Stimulated activated naive CD8-positive, alpha-beta T cell treated with anti-CD3 and anti-CD28 coated beads, Interleukin-15, amount 100 ng/mL, for 72 hours (primary cell): ENCODE data around the gene ZNF385C.
"Not testable (repeated sequence)": the region's sequence is repeated elsewhere in the genome, so short reads cannot be mapped to it uniquely, and the experiment has no call there.

Source experiments
- ATAC-seq: fragments of 150-1000 bp; cut with Tn5 transposase; 2 replicates; pipeline ENCODE4 v1.10.0; 2021; ENCODE audit warnings: mild to moderate bottlenecking, moderate library complexity
- DNase-seq, 2 donors: peaks; one replicate each; pipeline ENCODE4 v3.0.0; 2021 to 2022
- H3K27ac Mint-ChIP-seq, 2 donors: one replicate each; pipeline ENCODE4 v1.8.0; 2022; ENCODE audit warnings: mild to moderate bottlenecking in 2 of 2, mixed read lengths in 2 of 2, moderate library complexity in 2 of 2
- H3K27me3 Mint-ChIP-seq: one replicate; pipeline ENCODE4 v1.8.0; 2022; ENCODE audit warnings: mixed read lengths
- H3K4me1 Mint-ChIP-seq: one replicate; pipeline ENCODE4 v1.8.0; 2022; ENCODE audit warnings: mild to moderate bottlenecking, mixed read lengths
- H3K4me3 Mint-ChIP-seq, 2 donors: one replicate each; pipeline ENCODE4 v1.8.0; 2022; ENCODE audit warnings: mild to moderate bottlenecking in 2 of 2, mixed read lengths in 2 of 2, moderate library complexity in 1 of 2
- H3K9me3 Mint-ChIP-seq, 2 donors: one replicate each; pipeline ENCODE4 v1.8.0; 2022; ENCODE audit warnings: mixed read lengths in 2 of 2

Gene ZNF385C

DNA sequence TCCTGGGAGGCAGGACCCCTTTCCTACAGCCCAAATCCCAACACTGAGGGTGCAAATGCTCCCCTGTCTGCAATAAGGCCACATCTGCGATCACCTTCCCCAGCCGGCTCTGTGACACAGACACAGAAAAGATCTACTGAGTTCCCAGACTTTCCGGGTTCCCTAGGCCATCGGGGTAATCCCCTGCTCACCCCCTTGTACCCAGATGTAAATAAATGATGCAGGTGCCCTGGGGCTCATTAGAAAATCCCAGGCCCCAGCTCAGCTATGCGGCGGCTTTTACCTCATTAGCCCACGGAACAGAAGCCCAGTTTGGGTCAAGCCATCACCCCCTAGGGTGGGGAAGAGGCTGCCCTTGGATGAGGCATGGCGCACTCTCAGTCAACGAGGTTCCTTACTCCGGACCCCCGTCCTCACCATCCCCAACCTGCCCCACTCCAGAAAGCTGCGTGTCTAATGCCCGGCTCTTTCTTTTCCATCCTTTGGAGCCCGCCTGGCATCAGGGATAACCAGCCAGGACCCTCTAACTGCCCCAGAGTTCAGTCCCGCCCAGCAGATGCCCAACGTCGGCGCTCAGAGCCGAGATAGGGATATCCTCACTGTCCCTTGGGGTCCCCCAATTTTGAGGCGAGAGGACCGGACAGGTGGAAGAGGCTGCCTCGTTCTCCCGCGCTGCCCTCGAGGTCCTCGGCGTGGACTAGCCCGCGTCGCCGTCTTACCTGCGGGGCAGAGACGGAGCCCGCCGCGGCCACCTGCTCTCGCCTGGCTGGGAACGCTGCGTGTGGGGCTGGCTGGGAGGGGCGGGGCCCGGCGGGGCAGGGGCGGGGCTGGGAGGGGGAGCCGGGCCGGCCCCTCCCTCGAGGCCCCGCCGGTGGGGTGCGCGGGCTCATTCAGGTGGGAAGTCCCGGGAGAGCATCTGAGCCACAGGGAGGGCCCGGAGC is at the start of gene ZNF385C:
TSS of gene ZNF385C (minus strand) at position 783 of the 941 bp plus-strand sequence. CDS start 35,417 bp downstream, outside the sequence.
- DNase-seq (peak in 1 of 2 donors; percentile 26), ATAC-seq (peak; percentile 65)
- Mint-ChIP-seq H3K27ac (no peak within 1 kb of the TSS), H3K27me3 (peaks cover 41% of the 10 kb centered on the region), H3K9me3 (no peaks in the 10 kb centered on the region), H3K4me3 (peak within 1 kb of the TSS; percentile 62 to 66), H3K4me1 (peaks cover 26% of the 10 kb centered on the region)

GRCh38 chr17:42146911-42147607 is 48.8 kb upstream of the ZNF385C start:
- DNase-seq: no peak
- no peak overlapping the region for H3K4me3 Mint-ChIP-seq
- no peak for ATAC-seq
- no peaks in the 10 kb centered on the region for H3K9me3 Mint-ChIP-seq
- H3K27me3 Mint-ChIP-seq: no peaks in the 10 kb centered on the region
- H3K4me1 Mint-ChIP-seq: peaks cover 32% of the 10 kb centered on the region
- H3K27ac Mint-ChIP-seq: no peak overlapping the region

GRCh38 chr17:42143138-42143537 is 44.9 kb upstream of the ZNF385C start:
- peaks cover 30% of the 10 kb centered on the region for H3K4me1 Mint-ChIP-seq
- H3K9me3 Mint-ChIP-seq, H3K4me3 Mint-ChIP-seq, DNase-seq, ATAC-seq, H3K27me3 Mint-ChIP-seq: not testable (repeated sequence)
- H3K27ac Mint-ChIP-seq: peak overlapping the region in 1 of 2 donors; percentile 65

- Mint-ChIP-seq H3K9me3 (no peaks in the 10 kb centered on the region), H3K27me3 (no peaks in the 10 kb centered on the region), H3K27ac (peak overlapping the region; percentile 12 to 65), H3K4me1 (peaks cover 33% of the 10 kb centered on the region), H3K4me3 (no peak overlapping the region)
- ATAC-seq (no peak), DNase-seq (no peak)
Measured at GRCh38 chr17:42142371-42142896, 44.2 kb upstream of the ZNF385C start.

- ATAC-seq (no peak), DNase-seq (no peak)
- no peaks in the 10 kb centered on the region for H3K27me3 Mint-ChIP-seq
- H3K27ac Mint-ChIP-seq: no peak overlapping the region
- no peaks in the 10 kb centered on the region for H3K9me3 Mint-ChIP-seq
- no peak overlapping the region for H3K4me3 Mint-ChIP-seq
- H3K4me1 Mint-ChIP-seq: peaks cover 41% of the 10 kb centered on the region
Measured at GRCh38 chr17:42141382-42141781, 43.1 kb upstream of the ZNF385C start.

- not testable (repeated sequence) for H3K27ac Mint-ChIP-seq, DNase-seq, H3K4me3 Mint-ChIP-seq, H3K9me3 Mint-ChIP-seq, ATAC-seq, H3K27me3 Mint-ChIP-seq
- peaks cover 48% of the 10 kb centered on the region for H3K4me1 Mint-ChIP-seq
Measured at GRCh38 chr17:42140690-42141089, 42.4 kb upstream of the ZNF385C start.

DNA sequence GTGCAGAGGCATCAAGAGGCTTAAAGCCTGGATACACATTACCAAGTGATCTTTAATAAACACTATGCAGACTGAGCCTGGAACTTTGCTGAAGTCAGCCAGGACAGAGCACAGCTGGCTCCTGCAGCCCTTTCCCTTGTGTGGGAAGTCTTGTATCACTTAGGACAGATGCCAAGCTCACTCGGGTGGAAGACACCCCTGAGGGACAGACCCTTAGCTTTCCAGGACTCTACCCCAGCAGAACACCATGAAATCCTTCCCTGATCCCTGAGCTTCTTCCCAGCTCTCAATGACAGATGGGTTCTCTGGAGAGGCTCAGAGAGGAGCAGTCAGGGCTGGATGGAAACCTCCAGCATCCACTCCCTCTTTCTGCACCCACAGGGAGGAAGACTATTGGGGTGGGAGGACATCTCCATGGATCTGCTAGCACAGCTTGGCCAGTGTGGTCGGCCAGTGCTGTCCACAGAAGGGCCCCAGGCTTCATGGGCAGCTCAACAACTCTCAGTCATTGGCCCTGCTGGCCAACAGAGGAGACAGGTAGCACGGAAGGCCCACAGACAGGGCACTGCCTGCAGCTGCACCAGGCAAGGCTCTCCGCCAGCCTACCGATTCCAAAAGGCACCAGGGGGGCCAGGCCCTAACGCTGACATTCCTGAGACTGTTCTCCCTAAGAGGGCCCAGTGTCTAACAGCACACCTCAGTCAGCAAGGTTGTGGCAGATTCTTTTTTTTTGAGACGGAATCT is 40.6 kb upstream of the ZNF385C start:
- Mint-ChIP-seq H3K9me3 (no peaks in the 10 kb centered on the region), H3K27ac (no peak overlapping the region), H3K4me3 (no peak overlapping the region), H3K4me1 (peaks cover 55% of the 10 kb centered on the region), H3K27me3 (no peaks in the 10 kb centered on the region)
- ATAC-seq: no peak
- no peak for DNase-seq

DNA sequence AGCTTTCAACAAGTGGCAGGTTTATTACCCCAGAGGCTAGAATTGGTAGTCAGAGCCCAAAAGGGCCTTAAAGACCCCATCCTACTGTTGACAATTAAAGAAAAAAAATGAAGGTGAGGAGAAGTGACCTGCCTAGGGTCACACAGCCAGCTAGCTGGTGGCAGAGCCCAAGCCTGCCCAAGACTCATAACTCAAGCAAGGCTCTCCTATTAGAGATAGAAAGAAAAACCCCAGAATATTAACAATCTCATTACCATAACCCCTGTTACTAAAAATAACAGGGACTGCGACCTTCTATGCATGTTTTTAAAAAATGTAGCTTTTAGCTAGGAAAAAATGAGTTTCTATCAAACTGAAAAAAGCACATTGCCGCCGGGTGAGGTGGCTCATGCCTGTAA is 38.4 kb upstream of the ZNF385C start:
- Mint-ChIP-seq H3K27ac (peak overlapping the region in 1 of 2 donors; percentile 48), H3K9me3 (no peaks in the 10 kb centered on the region), H3K4me1 (peaks cover 65% of the 10 kb centered on the region), H3K27me3 (no peaks in the 10 kb centered on the region), H3K4me3 (peak overlapping the region in 1 of 2 donors; percentile 26)
- DNase-seq (no peak), ATAC-seq (no peak)

- H3K4me3 Mint-ChIP-seq: no peak overlapping the region
- ATAC-seq: no peak
- H3K9me3 Mint-ChIP-seq: no peaks in the 10 kb centered on the region
- no peaks in the 10 kb centered on the region for H3K27me3 Mint-ChIP-seq
- H3K27ac Mint-ChIP-seq: peak overlapping the region in 1 of 2 donors; percentile 75
- peaks cover 65% of the 10 kb centered on the region for H3K4me1 Mint-ChIP-seq
- no peak for DNase-seq
Measured at GRCh38 chr17:42135664-42136653, 37.7 kb upstream of the ZNF385C start.

DNA sequence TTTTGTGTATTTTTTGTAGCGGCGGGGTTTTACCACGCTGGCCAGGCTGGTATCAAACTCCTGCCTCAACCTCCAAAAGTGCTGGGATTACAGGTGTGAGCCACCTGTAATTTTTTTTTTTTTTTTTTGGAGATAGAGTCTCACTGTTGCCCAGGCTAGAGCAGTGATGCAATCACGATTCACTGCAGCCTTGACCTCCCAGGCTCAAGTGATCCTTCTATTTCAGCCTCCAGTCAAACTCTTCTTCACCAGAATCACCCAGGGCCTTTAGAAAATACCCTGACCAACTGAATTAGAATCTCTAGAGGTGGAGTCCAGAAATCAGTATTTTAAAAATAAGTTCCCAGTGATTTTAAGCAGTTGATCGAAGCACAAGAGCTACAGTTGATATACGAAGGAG is 36.9 kb upstream of the ZNF385C start:
- H3K27ac Mint-ChIP-seq: peak overlapping the region in 1 of 2 donors; percentile 75
- ATAC-seq: no peak

DNA sequence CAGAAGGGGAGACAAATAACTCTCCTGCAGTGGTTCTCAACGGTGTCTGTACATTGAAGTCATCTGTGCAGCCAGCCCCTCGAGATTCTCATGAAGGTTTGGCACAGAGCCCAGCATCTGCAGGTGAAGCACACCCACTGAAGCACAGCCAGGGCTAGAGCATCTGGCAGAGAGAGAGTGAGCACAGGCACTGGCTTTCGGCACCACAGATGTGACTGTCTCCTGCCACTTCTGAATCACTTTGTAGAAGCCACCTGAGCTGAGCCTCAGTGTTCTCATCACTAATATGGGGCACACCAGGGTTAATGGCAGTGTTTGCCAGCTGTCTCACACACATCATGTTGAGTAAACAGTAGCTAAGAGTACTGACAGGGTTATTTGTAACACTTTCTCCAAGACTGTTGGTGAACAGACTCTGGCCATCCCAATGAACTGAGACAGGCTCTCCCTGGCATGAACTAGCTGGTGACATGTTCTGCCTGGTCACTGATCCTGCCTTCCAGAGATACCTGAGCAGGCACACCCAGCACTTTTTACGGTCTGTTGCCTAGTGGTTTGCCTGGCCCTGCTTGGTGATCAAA is 35.3 kb upstream of the ZNF385C start:
- H3K9me3 Mint-ChIP-seq: no peaks in the 10 kb centered on the region
- H3K27me3 Mint-ChIP-seq: no peaks in the 10 kb centered on the region
- ATAC-seq (peak; percentile 75), DNase-seq (no peak)
- H3K4me3 Mint-ChIP-seq: peak overlapping the region in 1 of 2 donors; percentile 36
- peaks cover 66% of the 10 kb centered on the region for H3K4me1 Mint-ChIP-seq
- H3K27ac Mint-ChIP-seq: no peak overlapping the region

More for the DNA sequence above, 36.9 kb upstream of the ZNF385C start:
- H3K9me3 Mint-ChIP-seq: no peaks in the 10 kb centered on the region
- H3K4me1 Mint-ChIP-seq: peaks cover 70% of the 10 kb centered on the region
- no peak for DNase-seq
- H3K27me3 Mint-ChIP-seq: no peaks in the 10 kb centered on the region
- H3K4me3 Mint-ChIP-seq: no peak overlapping the region

DNA sequence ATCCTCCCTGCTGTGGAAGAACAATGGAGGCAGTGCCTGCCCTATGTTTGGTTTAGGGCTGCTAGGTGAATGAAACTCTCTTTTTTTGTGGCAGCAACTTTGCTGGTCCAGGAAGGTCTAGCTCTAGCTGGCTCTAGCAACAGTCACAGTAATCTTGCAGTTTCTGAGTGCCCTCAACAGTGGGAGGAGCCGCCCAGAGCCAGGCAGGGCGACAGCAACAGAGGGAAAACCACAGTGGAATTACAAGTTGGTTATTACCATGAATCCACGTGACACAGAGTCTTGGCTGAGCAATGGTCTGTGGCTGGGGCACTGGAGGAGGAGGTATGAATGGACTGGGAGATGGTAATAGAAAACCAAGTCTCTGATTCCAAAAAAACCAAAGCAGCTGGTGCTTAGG is 34.7 kb upstream of the ZNF385C start:
- Mint-ChIP-seq H3K4me1 (peaks cover 67% of the 10 kb centered on the region), H3K27ac (peak overlapping the region; percentile 68 to 88), H3K4me3 (peak overlapping the region; percentile 23 to 36), H3K9me3 (no peaks in the 10 kb centered on the region), H3K27me3 (no peaks in the 10 kb centered on the region)
- ATAC-seq (peak; percentile 86), DNase-seq (peak in 1 of 2 donors; percentile 52)

- no peak for ATAC-seq
- H3K4me1 Mint-ChIP-seq: peaks cover 62% of the 10 kb centered on the region
- no peak for DNase-seq
- peak overlapping the region in 1 of 2 donors; percentile 88 for H3K27ac Mint-ChIP-seq
- no peak overlapping the region for H3K4me3 Mint-ChIP-seq
- H3K27me3 Mint-ChIP-seq: no peaks in the 10 kb centered on the region
- no peaks in the 10 kb centered on the region for H3K9me3 Mint-ChIP-seq
Measured at GRCh38 chr17:42131981-42132432, 33.7 kb upstream of the ZNF385C start.

DNA sequence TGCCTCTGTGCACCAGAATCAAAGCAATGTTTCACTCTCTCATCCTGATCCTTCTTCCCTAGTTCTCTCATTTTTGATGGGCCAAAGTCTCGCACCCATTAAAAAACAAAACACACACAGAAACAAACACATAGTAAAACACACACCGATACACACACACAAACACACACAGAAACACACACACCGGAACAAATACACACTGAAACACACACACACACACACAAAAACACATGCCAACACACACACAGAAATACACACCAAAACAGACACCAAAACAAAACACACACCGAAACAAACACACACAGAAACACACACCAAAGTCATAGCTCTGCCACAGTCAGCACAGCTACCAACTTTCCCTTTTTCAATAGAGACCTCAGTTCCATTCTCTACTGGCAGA is 33.0 kb upstream of the ZNF385C start:
- no peak for DNase-seq
- H3K9me3 Mint-ChIP-seq: no peaks in the 10 kb centered on the region
- ATAC-seq: no peak
- peak overlapping the region in 1 of 2 donors; percentile 24 for H3K27ac Mint-ChIP-seq
- peaks cover 55% of the 10 kb centered on the region for H3K4me1 Mint-ChIP-seq
- no peaks in the 10 kb centered on the region for H3K27me3 Mint-ChIP-seq
- no peak overlapping the region for H3K4me3 Mint-ChIP-seq
